IgD-negative memory B cell (primary cell): ENCODE data around the gene CRABP1. TPM values are rescaled to one million over a fixed set of nuclear protein-coding genes. Genes with fewer than 3 reads are reported as not detected.

ENCODE experiments used
- H3K27ac Mint-ChIP-seq, 3 donors: one replicate each; pipeline ENCODE4 v1.8.0; 2020 to 2022; ENCODE audit warnings: mild to moderate bottlenecking in 3 of 3, mixed read lengths in 3 of 3, moderate library complexity in 1 of 3
- H3K27me3 Mint-ChIP-seq: one replicate; pipeline ENCODE4 v1.8.0; 2021; ENCODE audit warnings: mixed read lengths
- H3K36me3 Mint-ChIP-seq: one replicate; pipeline ENCODE4 v1.8.0; 2020; ENCODE audit warnings: mild to moderate bottlenecking, mixed read lengths
- H3K4me1 Mint-ChIP-seq, 3 donors: one replicate each; pipeline ENCODE4 v1.8.0; 2020 to 2022; ENCODE audit warnings: mixed read lengths in 3 of 3, mild to moderate bottlenecking in 1 of 3
- H3K4me3 Mint-ChIP-seq, 4 donors: one replicate each; pipeline ENCODE4 v1.8.0; 2020 to 2022; ENCODE audit warnings: mild to moderate bottlenecking in 4 of 4, mixed read lengths in 4 of 4, moderate library complexity in 3 of 4
- H3K9me3 Mint-ChIP-seq, 3 donors: one replicate each; pipeline ENCODE4 v1.8.0; 2020 to 2021; ENCODE audit warnings: mixed read lengths in 3 of 3, mild to moderate bottlenecking in 1 of 3
- polyA plus RNA-seq: library from polyadenylated mRNA; unstranded; fragments of 300-500 nt; fragmentation: Illumina TruSeq; gene quantifications from one replicate; pipeline ENCODE4 v1.2.3, GENCODE V29; 2021

Gene CRABP1
- polyA plus RNA-seq, result not detected

DNA sequence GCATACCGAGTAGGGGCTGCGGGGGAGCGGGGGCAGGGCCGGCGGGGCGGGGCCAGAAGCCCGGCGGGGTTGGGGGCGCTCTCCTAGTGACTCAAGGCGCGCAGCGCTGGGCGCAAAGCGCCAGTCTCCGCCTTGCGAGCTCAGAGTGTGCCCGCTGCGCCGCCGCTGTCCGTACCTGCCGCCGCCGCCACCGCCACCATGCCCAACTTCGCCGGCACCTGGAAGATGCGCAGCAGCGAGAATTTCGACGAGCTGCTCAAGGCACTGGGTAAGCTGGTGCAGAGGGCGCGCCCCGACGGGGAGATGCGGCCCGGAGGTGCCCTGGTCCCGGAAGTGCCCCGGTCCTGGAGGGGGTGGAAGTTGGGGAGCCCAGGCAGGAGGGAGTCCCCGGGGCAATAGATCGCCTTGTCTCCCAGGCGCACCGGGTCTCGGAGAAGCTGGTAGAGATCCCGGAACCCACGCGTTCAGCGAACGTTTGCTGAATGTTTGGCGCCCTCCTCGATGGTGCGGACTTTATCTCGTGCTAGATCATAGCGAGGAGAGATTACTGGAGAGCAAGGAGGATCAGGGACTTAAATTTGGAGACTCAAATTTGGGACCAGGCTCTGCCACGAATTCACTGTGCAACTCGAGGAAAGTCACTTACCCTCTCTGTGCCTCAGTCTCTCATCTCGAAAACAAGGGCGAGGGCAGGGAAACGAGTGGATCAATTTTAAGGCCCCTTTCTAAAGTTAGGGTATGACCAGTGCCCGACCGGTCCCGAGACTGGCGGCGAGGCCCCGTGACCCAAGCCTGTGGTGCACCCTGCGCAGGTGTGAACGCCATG, at the start of gene CRABP1:
Gene CRABP1 (plus strand): TSS at position 123 of the 826 bp plus-strand sequence. CDS start 76 bp downstream, at position 199.
- peaks cover 1 to 5% (median 4%) of the 10 kb centered on the region in 3 donors for H3K4me1 Mint-ChIP-seq
- no peaks in the 10 kb centered on the region for H3K9me3 Mint-ChIP-seq
- H3K36me3 Mint-ChIP-seq, result no peaks in the 10 kb centered on the region
- H3K4me3 Mint-ChIP-seq, result peak within 1 kb of the TSS in 1 of 4 donors; percentile 28
- peaks cover 44% of the 10 kb centered on the region for H3K27me3 Mint-ChIP-seq
- peak within 1 kb of the TSS in 1 of 3 donors; percentile 11 for H3K27ac Mint-ChIP-seq

DNA sequence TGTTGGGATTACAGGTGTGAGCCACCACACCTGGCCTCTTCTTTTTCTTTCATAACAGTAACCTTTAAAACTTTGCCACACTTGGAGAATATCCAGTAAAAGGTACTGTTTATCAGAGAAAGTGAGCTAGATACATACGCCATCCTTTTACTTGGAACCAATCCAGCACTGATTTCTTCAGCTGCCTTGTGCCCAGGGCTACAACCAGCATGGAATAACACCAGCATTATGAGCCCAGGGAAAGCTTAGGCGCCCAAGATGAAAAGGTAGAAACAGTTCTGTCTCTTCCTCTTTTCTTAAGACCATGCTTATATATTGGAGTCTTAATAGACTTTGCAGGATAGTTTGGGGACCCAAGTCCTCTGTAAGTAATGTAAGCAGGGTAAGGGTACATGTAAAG, 49.1 kb upstream of the CRABP1 start:
- no peaks in the 10 kb centered on the region for H3K27me3 Mint-ChIP-seq
- H3K9me3 Mint-ChIP-seq, result no peaks in the 10 kb centered on the region
- H3K4me1 Mint-ChIP-seq, result peaks cover 0 to 5% (median 5%) of the 10 kb centered on the region in 3 donors
- H3K27ac Mint-ChIP-seq, result peak overlapping the region in 1 of 3 donors; percentile 23
- H3K4me3 Mint-ChIP-seq, result no peak overlapping the region
- peaks cover 5% of the 10 kb centered on the region for H3K36me3 Mint-ChIP-seq

- Mint-ChIP-seq H3K36me3 (peaks cover 5% of the 10 kb centered on the region), H3K27me3 (no peaks in the 10 kb centered on the region), H3K4me3 (no peak overlapping the region), H3K9me3 (no peaks in the 10 kb centered on the region), H3K4me1 (peaks cover 0 to 5% (median 5%) of the 10 kb centered on the region in 3 donors), H3K27ac (peak overlapping the region in 1 of 3 donors; percentile 23)
Observed at GRCh38 chr15:78291698-78292097, 48.5 kb upstream of the CRABP1 start.

DNA sequence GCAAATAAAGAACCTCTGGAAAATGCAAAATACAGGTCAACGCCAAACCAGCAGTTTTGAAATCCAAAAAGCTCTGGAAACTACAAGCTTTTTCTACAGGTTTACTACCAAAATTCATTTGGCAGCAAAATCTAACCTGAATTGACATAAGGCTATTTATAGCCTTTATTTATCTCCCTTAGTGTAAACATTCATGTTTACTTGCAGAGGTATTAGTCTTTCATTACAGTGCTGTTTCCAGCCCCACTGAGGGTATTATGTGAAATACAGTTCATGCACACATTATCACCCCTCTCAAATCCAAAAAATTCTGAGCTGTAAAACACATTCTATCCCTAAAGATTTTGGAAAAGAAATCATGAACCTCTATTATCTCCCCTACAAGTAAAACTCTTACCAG, 47.9 kb upstream of the CRABP1 start:
- H3K27ac Mint-ChIP-seq, result no peak overlapping the region
- H3K4me1 Mint-ChIP-seq, result peaks cover 2 to 5% (median 5%) of the 10 kb centered on the region in 3 donors
- H3K9me3 Mint-ChIP-seq, result no peaks in the 10 kb centered on the region
- H3K36me3 Mint-ChIP-seq, result peaks cover 5% of the 10 kb centered on the region
- no peak overlapping the region for H3K4me3 Mint-ChIP-seq
- no peaks in the 10 kb centered on the region for H3K27me3 Mint-ChIP-seq

DNA sequence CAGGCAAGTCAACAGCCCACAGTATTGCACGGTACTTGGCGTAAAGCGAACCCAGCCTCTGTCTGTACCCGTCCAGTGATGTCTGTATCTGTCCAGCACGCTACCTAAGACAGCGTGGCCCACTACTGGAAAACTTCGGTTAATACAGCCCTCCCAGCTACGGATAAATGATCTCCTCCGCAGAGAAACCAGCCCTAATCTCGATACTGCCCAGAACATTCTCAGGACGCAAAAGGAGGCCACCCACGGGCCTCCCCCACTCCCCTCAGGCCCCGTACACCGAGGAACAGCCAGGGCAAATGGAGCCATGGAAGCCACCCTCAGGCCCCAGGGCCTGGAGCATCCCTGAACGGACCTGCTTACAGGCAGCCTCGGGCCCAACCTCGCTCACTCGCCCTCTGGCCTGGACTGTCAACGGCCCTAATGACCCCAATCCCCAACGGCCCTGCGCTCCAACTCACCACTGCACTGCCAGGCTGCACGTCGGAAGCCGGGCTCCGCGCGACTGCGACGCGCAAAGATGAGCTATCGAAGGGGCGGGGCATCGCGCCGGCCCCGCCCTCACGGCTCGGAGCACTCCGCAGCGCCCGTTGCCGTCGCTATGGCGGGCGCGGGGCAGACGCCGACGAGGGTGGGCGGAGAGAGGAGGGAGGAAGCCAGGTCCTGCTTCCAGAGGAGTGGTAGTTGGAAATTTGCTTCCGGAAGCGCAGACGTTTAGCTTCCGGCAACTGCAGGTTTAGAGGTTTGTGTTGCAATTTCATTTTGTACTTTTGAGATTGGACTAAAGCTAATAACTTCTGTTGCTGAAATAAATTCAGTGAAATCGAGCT, 40.8 kb upstream of the CRABP1 start, which contains the start of gene SKIC8:
Gene SKIC8 (minus strand): TSS at position 509 of the 830 bp plus-strand sequence. CDS start 3,923 bp downstream, outside the sequence.
- Mint-ChIP-seq H3K27me3 (no peaks in the 10 kb centered on the region), H3K27ac (peak within 1 kb of the TSS; percentile 32 to 97 (median 88)), H3K9me3 (no peaks in the 10 kb centered on the region), H3K4me1 (peaks cover 15 to 20% (median 18%) of the 10 kb centered on the region in 3 donors), H3K4me3 (peak within 1 kb of the TSS; percentile 94 to 99 (median 96)), H3K36me3 (no peaks in the 10 kb centered on the region)

DNA sequence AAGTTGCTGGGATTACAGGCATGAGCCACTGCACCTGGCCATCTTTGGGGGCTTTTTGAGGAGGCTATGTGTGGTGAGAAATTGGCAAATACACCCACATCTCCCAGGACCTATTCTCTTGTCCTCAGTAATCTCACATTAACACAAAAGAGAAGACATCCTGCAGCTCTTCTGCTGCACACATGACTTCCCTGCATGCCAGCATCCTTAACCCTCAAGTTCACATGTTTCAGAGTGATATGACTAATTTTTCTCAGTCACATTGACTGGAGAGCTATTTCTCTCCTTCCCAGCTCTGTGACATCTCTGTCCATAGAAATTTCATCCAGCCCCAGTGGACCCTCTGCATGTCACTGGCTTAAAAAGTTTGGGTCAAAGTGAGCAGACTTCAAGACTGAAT, 38.8 kb upstream of the CRABP1 start:
- H3K27ac Mint-ChIP-seq, result no peak overlapping the region
- H3K4me1 Mint-ChIP-seq, result peaks cover 9 to 18% (median 15%) of the 10 kb centered on the region in 3 donors
- H3K9me3 Mint-ChIP-seq, result no peaks in the 10 kb centered on the region
- H3K36me3 Mint-ChIP-seq, result no peaks in the 10 kb centered on the region
- H3K4me3 Mint-ChIP-seq, result peak overlapping the region in 3 of 4 donors; percentile 46 to 88 (median 49)
- peaks cover 3% of the 10 kb centered on the region for H3K27me3 Mint-ChIP-seq

DNA sequence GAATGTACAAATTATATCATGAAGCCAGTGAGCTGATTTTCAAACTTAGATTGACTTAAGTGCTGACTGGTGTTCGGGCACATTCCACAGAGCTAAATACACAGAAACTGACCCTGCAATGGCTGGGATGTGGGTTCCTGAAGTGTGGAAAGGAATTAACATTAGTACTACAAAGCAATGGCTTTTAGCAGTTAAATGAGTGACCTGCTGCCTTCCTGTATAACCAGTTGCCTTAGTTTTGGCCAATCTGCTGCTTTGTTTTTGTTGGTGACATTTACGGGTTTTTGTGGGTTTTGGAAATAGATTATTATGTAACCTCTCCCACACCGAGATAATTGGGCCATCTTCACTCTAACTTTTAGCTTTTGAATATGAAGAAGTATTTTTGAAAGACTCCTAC, 38.3 kb upstream of the CRABP1 start:
- Mint-ChIP-seq H3K36me3 (no peaks in the 10 kb centered on the region), H3K27me3 (peaks cover 3% of the 10 kb centered on the region), H3K27ac (no peak overlapping the region), H3K9me3 (no peaks in the 10 kb centered on the region), H3K4me1 (peaks cover 9 to 18% (median 15%) of the 10 kb centered on the region in 3 donors), H3K4me3 (peak overlapping the region in 2 of 4 donors; percentile 1 to 88)

DNA sequence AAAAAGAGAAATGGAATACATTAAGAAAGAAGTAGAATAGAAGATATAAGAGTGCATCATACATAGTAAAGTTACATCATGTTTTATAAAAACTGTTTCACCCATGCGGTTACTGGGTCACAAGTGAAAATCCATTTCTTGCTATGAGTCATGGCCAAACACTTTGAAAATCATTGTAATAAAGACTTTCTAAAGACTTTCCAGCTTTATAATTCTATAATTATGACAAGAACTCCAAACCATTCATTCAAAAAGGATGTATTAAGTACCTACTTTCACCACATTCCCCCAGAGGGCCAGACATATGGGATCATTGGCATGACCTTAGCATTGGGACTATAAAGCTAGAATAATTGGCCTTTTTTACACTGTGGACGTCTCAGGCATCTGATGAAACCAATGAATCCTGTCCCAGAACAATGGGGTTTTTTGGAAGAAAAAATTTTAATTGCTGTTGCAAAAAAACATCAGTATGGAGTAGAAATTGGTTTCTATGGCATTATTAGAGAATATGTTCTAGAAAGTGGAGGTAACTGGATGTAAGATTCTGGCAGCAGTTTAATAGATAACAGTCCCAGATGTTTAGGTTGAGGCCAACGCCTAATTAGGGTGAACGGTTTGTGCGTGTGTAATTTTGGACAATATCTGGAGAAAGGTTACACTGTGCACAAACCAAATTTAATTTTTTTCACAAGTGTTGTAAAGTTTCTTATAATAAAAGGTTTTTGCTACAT, 37.4 kb upstream of the CRABP1 start:
- H3K27me3 Mint-ChIP-seq, result peaks cover 3% of the 10 kb centered on the region
- H3K4me3 Mint-ChIP-seq, result no peak overlapping the region
- peaks cover 9 to 16% (median 15%) of the 10 kb centered on the region in 3 donors for H3K4me1 Mint-ChIP-seq
- H3K27ac Mint-ChIP-seq, result no peak overlapping the region
- no peaks in the 10 kb centered on the region for H3K9me3 Mint-ChIP-seq
- H3K36me3 Mint-ChIP-seq, result no peaks in the 10 kb centered on the region

DNA sequence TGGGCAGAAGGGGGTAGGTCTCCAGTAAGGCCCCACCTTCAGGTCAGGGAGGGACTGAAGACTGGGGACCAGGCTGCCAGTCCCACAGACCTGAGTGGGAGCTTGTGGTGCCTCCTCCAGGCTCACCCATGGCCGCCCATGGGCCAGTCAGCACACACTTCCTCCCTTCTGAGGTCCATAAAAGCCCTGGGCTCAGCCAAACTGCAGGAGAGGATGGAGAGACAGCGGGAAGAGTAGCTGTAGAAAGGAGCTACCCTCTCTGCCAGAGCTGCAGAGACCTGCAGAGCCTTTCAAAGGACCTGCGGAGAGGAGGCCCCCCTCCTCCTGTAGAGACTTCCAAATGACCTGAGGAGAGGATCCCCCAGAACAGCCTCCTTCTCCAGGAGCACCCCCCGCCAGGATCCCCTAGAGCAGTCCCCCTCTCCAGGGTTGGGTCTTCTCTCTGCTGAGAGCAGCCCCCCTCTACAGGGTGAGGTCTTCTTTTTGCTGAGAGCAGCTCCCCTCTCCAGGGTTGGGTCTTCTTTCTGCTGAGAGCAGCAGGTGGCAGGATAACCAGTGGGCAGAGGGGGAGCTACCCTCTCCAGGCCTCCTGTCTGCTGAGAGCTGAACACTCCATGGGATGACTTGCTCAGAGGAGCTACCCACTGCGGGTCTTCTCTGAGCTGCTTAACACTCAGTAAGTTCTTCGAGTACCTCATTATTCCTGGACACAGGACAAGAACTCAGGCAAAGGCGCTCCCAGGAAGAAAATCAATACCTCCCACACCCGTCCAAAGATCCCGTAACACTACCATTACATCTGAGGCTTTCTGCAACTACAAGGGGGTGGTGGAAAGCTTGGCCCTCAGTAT, 35.7 kb upstream of the CRABP1 start:
- peaks cover 8% of the 10 kb centered on the region for H3K27me3 Mint-ChIP-seq
- H3K4me3 Mint-ChIP-seq, result peak overlapping the region in 1 of 4 donors; percentile 32
- H3K27ac Mint-ChIP-seq, result no peak overlapping the region
- peaks cover 3 to 8% (median 3%) of the 10 kb centered on the region in 3 donors for H3K4me1 Mint-ChIP-seq
- no peaks in the 10 kb centered on the region for H3K9me3 Mint-ChIP-seq
- H3K36me3 Mint-ChIP-seq, result no peaks in the 10 kb centered on the region

- H3K4me1 Mint-ChIP-seq, result peaks cover 0 to 4% (median 0%) of the 10 kb centered on the region in 3 donors
- peaks cover 8% of the 10 kb centered on the region for H3K27me3 Mint-ChIP-seq
- no peak overlapping the region for H3K27ac Mint-ChIP-seq
- no peaks in the 10 kb centered on the region for H3K9me3 Mint-ChIP-seq
- H3K4me3 Mint-ChIP-seq, result no peak overlapping the region
- no peaks in the 10 kb centered on the region for H3K36me3 Mint-ChIP-seq
Observed at GRCh38 chr15:78306176-78306774, 33.9 kb upstream of the CRABP1 start.

GRCh38 chr15:78307976-78308375, 32.2 kb upstream of the CRABP1 start:
- no peak overlapping the region for H3K27ac Mint-ChIP-seq
- no peaks in the 10 kb centered on the region for H3K4me1 Mint-ChIP-seq
- H3K27me3 Mint-ChIP-seq, result peaks cover 9% of the 10 kb centered on the region
- no peaks in the 10 kb centered on the region for H3K9me3 Mint-ChIP-seq
- H3K36me3 Mint-ChIP-seq, result no peaks in the 10 kb centered on the region
- no peak overlapping the region for H3K4me3 Mint-ChIP-seq

DNA sequence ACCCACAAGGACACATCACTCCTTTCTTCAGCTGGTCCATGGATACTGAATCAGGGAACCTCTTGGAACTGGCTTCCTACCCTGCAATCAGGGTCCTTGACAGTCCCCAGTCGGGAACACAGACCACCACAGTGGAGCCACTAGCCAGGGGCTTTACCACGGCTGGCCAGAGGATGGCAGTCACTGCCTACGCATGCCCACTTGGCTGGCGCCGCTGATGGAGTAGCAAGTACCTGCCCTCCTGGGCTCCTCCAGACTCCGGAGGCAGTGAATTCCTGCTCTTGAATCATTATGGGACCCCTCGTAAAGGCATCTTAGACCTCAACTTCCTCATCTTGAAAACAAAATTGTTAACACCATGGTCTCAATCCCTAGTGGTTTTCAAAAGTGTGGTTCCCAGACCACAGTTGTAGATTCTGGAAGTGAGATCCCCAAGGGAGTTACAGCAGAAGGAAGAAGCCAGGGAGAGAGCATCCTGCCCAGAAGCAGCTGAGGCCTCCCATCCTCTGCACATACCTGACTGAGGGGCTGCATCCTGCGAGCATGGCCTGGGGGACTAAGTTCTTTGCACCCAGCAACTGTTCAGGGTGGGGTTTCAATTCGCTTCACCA, 31.6 kb upstream of the CRABP1 start:
- H3K27me3 Mint-ChIP-seq, result peaks cover 12% of the 10 kb centered on the region
- H3K27ac Mint-ChIP-seq, result no peak overlapping the region
- H3K9me3 Mint-ChIP-seq, result no peaks in the 10 kb centered on the region

GRCh38 chr15:78311292-78311691, 28.9 kb upstream of the CRABP1 start:
- Mint-ChIP-seq H3K27me3 (peaks cover 13% of the 10 kb centered on the region), H3K36me3 (no peaks in the 10 kb centered on the region), H3K4me1 (no peaks in the 10 kb centered on the region), H3K4me3 (no peak overlapping the region), H3K9me3 (no peaks in the 10 kb centered on the region), H3K27ac (no peak overlapping the region)

More for the DNA sequence above, 31.6 kb upstream of the CRABP1 start:
- Mint-ChIP-seq H3K4me1 (no peaks in the 10 kb centered on the region), H3K36me3 (no peaks in the 10 kb centered on the region), H3K4me3 (no peak overlapping the region)
